Hepatocyte (in vitro differentiated cells): Measurements from ENCODE around the gene PKN3.

ENCODE experiments used
- CTCF ChIP-seq: fragments of 200-600 bp; sonication (generic); IDR thresholded peaks from 2 replicates; pipeline ENCODE4 v1.5.1; 2016; ENCODE audit warnings: antibody characterized with exemption, mild to moderate bottlenecking; ENCODE audit not compliant: poor library complexity
- EZH2 ChIP-seq: fragments of 200-600 bp; sonication (generic); IDR thresholded peaks from 2 replicates; pipeline ENCODE4 v1.6.1; 2016; ENCODE audit warnings: antibody characterized with exemption, mild to moderate bottlenecking, borderline replicate concordance
- EZH2phosphoT487 ChIP-seq: fragments of 200-600 bp; sonication (generic); IDR thresholded peaks from one replicate; pipeline ENCODE4 v1.6.1; 2018; ENCODE audit warnings: antibody characterized with exemption, mild to moderate bottlenecking, low read depth, moderate library complexity; ENCODE audit not compliant: unreplicated experiment, severe bottlenecking

GRCh38 chr9:128690684-128691034 lies 11.6 kb upstream of the PKN3 start:
- TF ChIP-seq CTCF (no peak), EZH2phosphoT487 (no peak), EZH2 (no peak)
